Measurements from ENCODE around the gene EXOC2. TPM values are rescaled to one million over a fixed set of nuclear protein-coding genes. Genes with fewer than 3 reads are reported as not detected.

EXOC2 gene
- total RNA-seq, 5 donors from 2014 or later (not counting 1 experiment from before 2014, with no cell fraction given), result 30.7 to 40.6 (median 39.3) TPM

- Histone ChIP-seq H3K4me3 (ENCODE audit: control insufficient read depth in 1 of 2, extremely low read depth in 1 of 2, low read length in 1 of 2) (no peak overlapping the region), H3K36me3 (ENCODE audit: control insufficient read depth in 2 of 2, extremely low read depth in 1 of 2, insufficient read depth in 1 of 2, low read length in 1 of 2) (peaks cover 0 to 4% of the 10 kb centered on the region in 2 donors), H3K27ac (ENCODE audit: low read length) (no peak overlapping the region), H3K9me3 (no peaks in the 10 kb centered on the region), H3K27me3 (replicated peaks in 1 of 2; ENCODE audit: control insufficient read depth in 2 of 2, extremely low read depth in 1 of 2, insufficient read depth in 2 of 2, low read length in 1 of 2) (no peaks in the 10 kb centered on the region), H3K4me1 (ENCODE audit: control insufficient read depth in 1 of 2, extremely low read depth in 1 of 2, insufficient read depth in 2 of 2, low read length in 2 of 2) (peaks cover 14 to 41% of the 10 kb centered on the region in 2 experiments)
- ATAC-seq (replicated peaks in 1 of 4) (peak in 1 of 4 experiments; percentile 23), DNase-seq (no peak)
- Mint-ChIP-seq H3K4me1 (peaks cover 65 to 84% (median 73%) of the 10 kb centered on the region in 3 donors), H3K27ac (peak overlapping the region; percentile 76 to 81), H3K27me3 (no peaks in the 10 kb centered on the region), H3K36me3 (peaks cover 21% of the 10 kb centered on the region), H3K4me3 (peak overlapping the region in 1 of 3 donors; percentile 4), H3K9me3 (no peaks in the 10 kb centered on the region)
- no CpG with 5 or more reads among the region's 4 CpGs for WGBS (ENCODE audit: insufficient coverage)
- ChIA-PET POLR2A (no interaction called here), CTCF (no interaction called here)
Measured at GRCh38 chr6:506508-506907, 186.4 kb downstream of the EXOC2 start.

GRCh38 chr6:505374-505773 lies 187.6 kb downstream of the EXOC2 start:
- Mint-ChIP-seq H3K9me3 (no peaks in the 10 kb centered on the region), H3K36me3 (peaks cover 16% of the 10 kb centered on the region), H3K27ac (peak overlapping the region in 1 of 2 donors; percentile 77), H3K4me3 (no peak overlapping the region), H3K4me1 (peaks cover 58 to 80% (median 69%) of the 10 kb centered on the region in 3 donors), H3K27me3 (no peaks in the 10 kb centered on the region)
- no peak for DNase-seq
- CTCF ChIA-PET, result no interaction called here
- Histone ChIP-seq H3K9me3 (no peaks in the 10 kb centered on the region), H3K4me3 (ENCODE audit: control insufficient read depth in 1 of 2, extremely low read depth in 1 of 2, low read length in 1 of 2) (no peak overlapping the region), H3K27ac (ENCODE audit: low read length) (no peak overlapping the region), H3K27me3 (replicated peaks in 1 of 2; ENCODE audit: control insufficient read depth in 2 of 2, extremely low read depth in 1 of 2, insufficient read depth in 2 of 2, low read length in 1 of 2) (no peaks in the 10 kb centered on the region), H3K4me1 (ENCODE audit: control insufficient read depth in 1 of 2, extremely low read depth in 1 of 2, insufficient read depth in 2 of 2, low read length in 2 of 2) (peaks cover 12 to 36% of the 10 kb centered on the region in 2 experiments), H3K36me3 (ENCODE audit: control insufficient read depth in 2 of 2, extremely low read depth in 1 of 2, insufficient read depth in 1 of 2, low read length in 1 of 2) (peaks cover 0 to 4% of the 10 kb centered on the region in 2 donors)
- 95% methylated on average over 9 of the region's 10 CpGs for WGBS (ENCODE audit: insufficient coverage)
- POLR2A ChIA-PET, result no interaction called here
- ATAC-seq (replicated peaks in 1 of 4), result no peak

- Mint-ChIP-seq H3K27me3 (no peaks in the 10 kb centered on the region), H3K4me1 (peaks cover 58 to 80% (median 69%) of the 10 kb centered on the region in 3 donors), H3K27ac (no peak overlapping the region), H3K36me3 (peaks cover 16% of the 10 kb centered on the region), H3K9me3 (no peaks in the 10 kb centered on the region), H3K4me3 (no peak overlapping the region)
- H3K9me3 ChIP-seq, result no peaks in the 10 kb centered on the region
- 92% methylated on average over 2 of the region's 8 CpGs for WGBS (ENCODE audit: insufficient coverage)
- DNase-seq (no peak), ATAC-seq (replicated peaks in 1 of 4) (no peak)
- ChIA-PET POLR2A (no interaction called here), CTCF (no interaction called here)
- no peak overlapping the region for H3K4me3 ChIP-seq (ENCODE audit: control insufficient read depth in 1 of 2, extremely low read depth in 1 of 2, low read length in 1 of 2)
- no peak overlapping the region for H3K27ac ChIP-seq (ENCODE audit: low read length)
- no peaks in the 10 kb centered on the region for H3K27me3 ChIP-seq (replicated peaks in 1 of 2; ENCODE audit: control insufficient read depth in 2 of 2, extremely low read depth in 1 of 2, insufficient read depth in 2 of 2, low read length in 1 of 2)
- peaks cover 16 to 36% of the 10 kb centered on the region in 2 experiments for H3K4me1 ChIP-seq (ENCODE audit: control insufficient read depth in 1 of 2, extremely low read depth in 1 of 2, insufficient read depth in 2 of 2, low read length in 2 of 2)
- H3K36me3 ChIP-seq (ENCODE audit: control insufficient read depth in 2 of 2, extremely low read depth in 1 of 2, insufficient read depth in 1 of 2, low read length in 1 of 2), result peaks cover 0 to 4% of the 10 kb centered on the region in 2 donors
Measured at GRCh38 chr6:504446-504980, 188.4 kb downstream of the EXOC2 start.

- Mint-ChIP-seq H3K27ac (peak overlapping the region; percentile 49 to 63), H3K27me3 (no peaks in the 10 kb centered on the region), H3K36me3 (peaks cover 16% of the 10 kb centered on the region), H3K4me3 (peak overlapping the region in 1 of 3 donors; percentile 28), H3K9me3 (no peaks in the 10 kb centered on the region), H3K4me1 (peaks cover 58 to 80% (median 69%) of the 10 kb centered on the region in 3 donors)
- CTCF ChIA-PET, result no interaction called here
- Histone ChIP-seq H3K27me3 (replicated peaks in 1 of 2; ENCODE audit: control insufficient read depth in 2 of 2, extremely low read depth in 1 of 2, insufficient read depth in 2 of 2, low read length in 1 of 2) (no peaks in the 10 kb centered on the region), H3K9me3 (no peaks in the 10 kb centered on the region), H3K4me3 (ENCODE audit: control insufficient read depth in 1 of 2, extremely low read depth in 1 of 2, low read length in 1 of 2) (no peak overlapping the region), H3K4me1 (ENCODE audit: control insufficient read depth in 1 of 2, extremely low read depth in 1 of 2, insufficient read depth in 2 of 2, low read length in 2 of 2) (peaks cover 24 to 36% of the 10 kb centered on the region in 2 experiments), H3K36me3 (ENCODE audit: control insufficient read depth in 2 of 2, extremely low read depth in 1 of 2, insufficient read depth in 1 of 2, low read length in 1 of 2) (peaks cover 0 to 4% of the 10 kb centered on the region in 2 donors), H3K27ac (ENCODE audit: low read length) (no peak overlapping the region)
- ATAC-seq (replicated peaks in 1 of 4) (no peak), DNase-seq (no peak)
- WGBS (ENCODE audit: insufficient coverage), result 96% methylated on average over 22 of the region's 32 CpGs
- POLR2A ChIA-PET, result no interaction called here
Measured at GRCh38 chr6:503610-504362, 189.2 kb downstream of the EXOC2 start.

GRCh38 chr6:502761-503160 lies 190.2 kb downstream of the EXOC2 start:
- Mint-ChIP-seq H3K4me1 (peaks cover 55 to 80% (median 71%) of the 10 kb centered on the region in 3 donors), H3K27me3 (no peaks in the 10 kb centered on the region), H3K4me3 (peak overlapping the region in 2 of 3 donors; percentile 83 to 96), H3K27ac (peak overlapping the region; percentile 93), H3K9me3 (no peaks in the 10 kb centered on the region), H3K36me3 (peaks cover 20% of the 10 kb centered on the region)
- no peak for ATAC-seq (replicated peaks in 1 of 4)
- ChIA-PET POLR2A (no interaction called here), CTCF (interaction anchor here in 1 of 2 donors (0.6 to 1.2 kb wide), 6 partner anchors 10 to 314 kb away, joined by 3 to 4 read pairs (median 4); no protein-coding TSS in a partner anchor)
- Histone ChIP-seq H3K4me3 (ENCODE audit: control insufficient read depth in 1 of 2, extremely low read depth in 1 of 2, low read length in 1 of 2) (no peak overlapping the region), H3K4me1 (ENCODE audit: control insufficient read depth in 1 of 2, extremely low read depth in 1 of 2, insufficient read depth in 2 of 2, low read length in 2 of 2) (peaks cover 30 to 36% of the 10 kb centered on the region in 2 experiments), H3K9me3 (no peaks in the 10 kb centered on the region), H3K36me3 (ENCODE audit: control insufficient read depth in 2 of 2, extremely low read depth in 1 of 2, insufficient read depth in 1 of 2, low read length in 1 of 2) (peaks cover 0 to 4% of the 10 kb centered on the region in 2 donors), H3K27me3 (replicated peaks in 1 of 2; ENCODE audit: control insufficient read depth in 2 of 2, extremely low read depth in 1 of 2, insufficient read depth in 2 of 2, low read length in 1 of 2) (no peaks in the 10 kb centered on the region), H3K27ac (ENCODE audit: low read length) (peak overlapping the region; percentile 71)
- no peak for DNase-seq
- WGBS (ENCODE audit: insufficient coverage), result no CpG with 5 or more reads among the region's 7 CpGs

- peak in 20 of 35 experiments; percentile 9 to 61 (median 22) for DNase-seq
- peak; percentile 54 to 64 (median 60) for ATAC-seq (replicated peaks in 1 of 4)
Measured at GRCh38 chr6:501891-502601, 190.9 kb downstream of the EXOC2 start.

More at GRCh38 chr6:501891-502601, 190.9 kb downstream of the EXOC2 start:
- peak overlapping the region; percentile 83 to 96 (median 84) for H3K4me3 Mint-ChIP-seq
- Histone ChIP-seq H3K9me3 (no peaks in the 10 kb centered on the region), H3K4me1 (ENCODE audit: control insufficient read depth in 1 of 2, extremely low read depth in 1 of 2, insufficient read depth in 2 of 2, low read length in 2 of 2) (peaks cover 30 to 33% of the 10 kb centered on the region in 2 experiments), H3K36me3 (ENCODE audit: control insufficient read depth in 2 of 2, extremely low read depth in 1 of 2, insufficient read depth in 1 of 2, low read length in 1 of 2) (peaks cover 0 to 4% of the 10 kb centered on the region in 2 donors), H3K27me3 (replicated peaks in 1 of 2; ENCODE audit: control insufficient read depth in 2 of 2, extremely low read depth in 1 of 2, insufficient read depth in 2 of 2, low read length in 1 of 2) (no peaks in the 10 kb centered on the region), H3K4me3 (ENCODE audit: control insufficient read depth in 1 of 2, extremely low read depth in 1 of 2, low read length in 1 of 2) (peak overlapping the region; percentile 33 to 69), H3K27ac (ENCODE audit: low read length) (peak overlapping the region; percentile 71)
- peaks cover 24% of the 10 kb centered on the region for H3K36me3 Mint-ChIP-seq
- no peaks in the 10 kb centered on the region for H3K27me3 Mint-ChIP-seq
- POLR2A ChIA-PET, result interaction anchor here in 1 of 2 donors (0.5 kb wide), 1 partner anchor 210 kb away, joined by 5 read pairs; the partner anchor contains the start of gene DUSP22
- H3K4me1 Mint-ChIP-seq, result peaks cover 48 to 80% (median 68%) of the 10 kb centered on the region in 3 donors
- no peaks in the 10 kb centered on the region for H3K9me3 Mint-ChIP-seq
- peak overlapping the region; percentile 93 for H3K27ac Mint-ChIP-seq
- CTCF ChIA-PET, result interaction anchor here (0.6 to 1.2 kb wide), 5 partner anchors 9 to 92 kb away, joined by 3 to 6 read pairs (median 3); no protein-coding TSS in a partner anchor
- 15% methylated on average over 11 of the region's 22 CpGs for WGBS (ENCODE audit: insufficient coverage)

Measured in T-cell (primary cell).